Fibroblast of skin of right quadriceps (primary cell): ENCODE measurements around the gene DAPK1.

Experiments
- DNase-seq: peaks from one replicate; pipeline ENCODE4 v3.0.0-alpha.2; 2013

Gene DAPK1

GRCh38 chr9:87497604-87498045 is at the start of gene DAPK1:
Gene DAPK1, plus strand, starts transcription at chr9:87497867. Its CDS starts 1,211 bp downstream, at chr9:87499078.
- DNase-seq: peak; percentile 15

DNA sequence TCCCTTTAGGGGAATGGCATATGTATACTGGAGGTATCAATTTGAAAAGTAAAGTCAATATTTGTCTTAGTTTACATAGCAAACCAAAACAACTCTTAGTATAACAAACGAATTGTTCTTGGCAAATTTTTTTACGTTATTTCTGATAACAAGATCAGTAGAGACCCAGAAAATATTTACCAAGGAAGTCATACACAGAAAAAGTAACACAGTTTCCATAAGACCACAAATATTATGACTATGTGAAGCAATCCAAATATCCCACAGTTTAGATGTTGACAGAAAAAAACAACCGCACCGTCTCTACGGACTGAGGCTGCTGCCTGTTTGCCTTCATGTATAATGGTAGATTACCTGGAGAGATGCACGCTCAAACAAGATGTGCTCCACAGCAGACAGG is 46.5 kb upstream of the DAPK1 start:
- DNase-seq: no peak

DNA sequence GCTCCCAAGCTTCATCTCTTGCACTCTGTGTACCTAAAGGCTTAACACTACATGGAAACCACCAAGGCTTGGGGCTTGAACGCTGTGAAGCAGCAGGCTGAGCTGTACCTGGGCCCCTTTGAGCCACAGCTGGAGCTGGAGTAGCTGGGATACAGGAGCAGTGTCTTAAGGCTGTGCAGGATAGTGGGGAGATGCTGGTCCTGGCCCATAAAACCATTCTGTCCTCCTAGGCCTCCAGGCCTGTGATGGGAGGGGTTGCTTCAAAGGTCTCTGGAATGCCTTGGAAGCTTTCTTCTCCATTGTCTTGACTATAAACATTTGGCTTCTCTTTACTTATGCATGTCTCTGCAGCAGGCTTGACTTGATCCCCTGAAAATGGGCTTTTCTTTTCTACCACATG is 42.3 kb upstream of the DAPK1 start:
- no peak for DNase-seq

DNA sequence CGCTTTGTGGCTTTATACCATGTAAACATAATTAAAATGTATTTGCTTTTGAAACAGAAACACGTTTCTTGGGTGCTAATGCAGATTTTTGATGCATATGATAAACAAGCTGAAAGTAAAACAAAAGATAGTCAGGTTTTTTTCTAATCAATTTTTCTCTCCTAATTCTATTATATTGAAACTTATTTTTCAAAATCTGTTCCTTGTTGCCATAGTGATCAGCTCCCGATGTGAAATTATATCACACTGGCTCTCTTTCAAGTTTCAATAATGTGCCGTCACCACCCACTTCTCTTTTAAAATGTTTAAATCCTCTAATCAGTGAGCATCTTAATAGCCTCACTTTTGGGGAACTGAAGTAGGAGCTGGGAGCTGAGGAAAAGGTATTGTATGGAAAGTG is 36.4 kb upstream of the DAPK1 start:
- DNase-seq: no peak

DNA sequence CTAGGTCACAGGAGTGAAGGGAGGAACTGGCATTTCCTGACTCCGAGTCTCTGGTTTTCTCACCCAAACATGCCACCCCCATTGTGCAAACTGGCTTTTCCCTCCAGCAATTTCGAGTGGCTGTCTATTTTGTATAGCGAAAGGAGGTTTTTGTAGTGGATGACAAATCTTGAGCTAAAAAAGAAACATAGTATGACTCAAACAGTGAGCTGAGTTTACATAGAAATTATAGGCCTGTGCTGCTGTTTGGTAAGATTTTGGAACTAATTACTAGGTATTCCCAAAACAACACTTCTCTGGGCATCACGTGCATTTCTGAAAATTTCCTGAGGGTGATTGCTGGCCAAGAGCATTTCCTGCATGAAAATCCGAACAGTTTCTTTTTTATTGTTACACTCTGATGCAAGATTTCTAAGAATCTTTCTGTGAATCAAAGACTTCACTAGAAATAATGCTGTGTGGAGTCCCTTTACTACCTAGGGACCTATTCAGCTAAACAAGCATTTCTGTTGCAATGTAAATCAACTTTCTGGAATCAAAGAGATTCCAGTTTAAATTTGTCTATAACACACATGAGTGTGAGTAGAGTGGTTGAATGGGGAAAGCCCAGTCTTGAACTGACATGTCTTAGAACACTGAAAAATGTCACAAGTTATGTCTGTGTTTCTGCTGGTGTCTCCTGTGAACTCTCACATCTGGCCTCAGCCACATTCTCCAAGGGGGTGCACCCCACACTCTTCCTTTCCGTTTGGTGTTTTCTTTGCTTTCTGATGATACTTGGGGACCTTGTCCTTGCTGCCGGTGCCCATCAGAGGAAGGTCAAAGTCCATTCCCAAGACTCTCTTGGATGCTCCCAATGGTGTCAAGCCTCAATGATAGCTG is 33.3 kb upstream of the DAPK1 start:
- DNase-seq: peak; percentile 3

GRCh38 chr9:87464992-87465378 is 32.7 kb upstream of the DAPK1 start:
- no peak for DNase-seq

- DNase-seq: no peak
Observed at GRCh38 chr9:87465816-87466215, 31.9 kb upstream of the DAPK1 start.

GRCh38 chr9:87467187-87467586 is 30.5 kb upstream of the DAPK1 start:
- DNase-seq: no peak

- DNase-seq: no peak
Observed at GRCh38 chr9:87469793-87470465, 27.7 kb upstream of the DAPK1 start.

DNA sequence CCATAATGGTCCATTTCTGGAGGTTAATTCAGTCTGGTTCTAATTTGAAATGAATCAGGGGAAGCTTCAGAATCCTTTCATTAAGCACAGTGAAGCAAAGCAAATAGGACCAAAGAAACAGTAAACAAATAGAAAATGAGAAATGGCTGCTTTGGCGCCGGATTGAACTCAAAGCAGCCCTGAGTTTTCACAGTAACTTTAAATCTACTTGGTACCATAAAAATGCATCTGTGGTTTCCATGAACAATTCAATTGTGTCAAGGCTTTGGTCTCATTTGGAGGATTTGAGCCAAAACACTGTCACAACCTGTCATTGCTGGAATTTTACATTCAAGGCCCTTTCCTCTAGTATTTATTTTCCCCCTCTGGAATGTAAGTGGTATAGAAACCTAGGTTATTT is 25.9 kb upstream of the DAPK1 start:
- DNase-seq: no peak

GRCh38 chr9:87475463-87475862 is 22.2 kb upstream of the DAPK1 start:
- DNase-seq: no peak

DNA sequence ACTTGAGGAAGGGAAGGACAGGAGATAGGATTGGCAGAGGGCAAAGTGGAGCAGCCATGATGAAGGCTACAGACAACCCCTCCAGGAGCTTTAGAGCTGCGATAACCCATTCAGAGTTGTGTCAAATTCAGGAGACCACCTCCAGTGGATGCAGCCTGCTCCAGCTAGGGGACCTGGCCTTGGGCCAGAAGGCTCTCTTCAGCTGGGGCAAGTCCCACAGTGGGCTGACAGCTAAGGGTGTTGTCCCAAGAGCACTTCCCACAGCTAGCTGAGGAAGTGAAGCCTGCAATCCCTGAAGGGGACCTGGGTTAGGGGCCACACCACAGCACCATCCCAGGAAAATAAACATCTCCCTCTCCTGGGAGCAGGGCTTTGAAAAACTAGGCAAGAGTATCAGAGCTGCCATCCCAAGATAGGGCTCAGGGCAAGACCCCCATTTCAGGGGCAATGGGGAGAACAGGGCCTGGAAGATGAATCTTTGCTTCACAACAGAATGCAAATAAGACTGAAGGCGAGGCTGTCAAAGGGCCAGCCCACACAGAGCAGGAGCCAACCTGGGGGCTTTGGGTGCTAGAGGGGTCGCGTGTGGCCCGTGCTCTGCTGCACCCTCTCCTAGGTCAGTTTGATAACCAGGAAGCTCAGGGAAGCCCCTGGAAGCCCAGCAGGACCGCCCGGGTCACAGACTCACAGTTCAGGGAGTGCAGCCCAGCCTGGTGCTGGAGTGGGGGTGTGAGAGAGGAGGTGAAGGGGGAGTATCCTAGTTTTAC is 19.3 kb upstream of the DAPK1 start:
- no peak for DNase-seq

- no peak for DNase-seq
Observed at GRCh38 chr9:87479801-87480201, 17.9 kb upstream of the DAPK1 start.

GRCh38 chr9:87481890-87482855 is 15.5 kb upstream of the DAPK1 start:
- no peak for DNase-seq

DNA sequence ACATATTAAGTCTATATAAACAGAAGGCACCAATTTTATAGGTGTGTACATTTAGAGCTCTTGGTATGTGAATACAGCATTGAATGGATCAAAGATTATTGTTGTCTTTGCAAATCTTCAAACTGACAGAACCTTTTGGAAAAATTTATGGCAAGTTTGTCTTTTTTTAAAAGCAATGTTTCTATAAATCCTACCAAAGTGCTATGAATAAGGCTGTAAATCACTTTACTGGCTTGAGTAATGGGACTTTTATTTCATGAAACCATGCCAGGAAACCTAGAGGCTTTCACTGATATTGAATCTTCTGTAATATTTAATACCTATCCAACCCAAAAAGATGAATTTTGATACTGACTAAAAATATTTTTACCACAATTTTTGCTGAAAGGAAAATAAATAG is 7.4 kb upstream of the DAPK1 start:
- DNase-seq: no peak

DNA sequence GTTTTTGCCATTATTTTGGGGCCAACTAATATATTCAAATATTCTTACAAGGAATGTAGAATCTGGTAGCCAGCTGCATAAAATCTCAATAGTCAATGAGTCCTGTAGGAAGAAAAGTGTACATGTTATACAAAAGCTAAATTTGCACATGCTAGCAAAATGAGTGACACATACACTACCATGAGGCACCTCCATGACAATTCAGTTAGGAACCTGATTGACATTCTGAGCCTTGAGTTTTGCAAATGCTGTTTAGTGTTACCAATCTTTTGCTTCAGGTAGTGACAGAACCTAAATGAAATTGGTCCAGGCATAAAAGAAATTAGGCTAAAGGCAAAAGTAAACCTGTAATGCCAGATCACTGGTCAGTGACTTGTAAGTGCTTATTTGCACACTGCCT is 6.8 kb upstream of the DAPK1 start:
- no peak for DNase-seq

- no peak for DNase-seq
Observed at GRCh38 chr9:87491523-87491922, 6.1 kb upstream of the DAPK1 start.

GRCh38 chr9:87492642-87493041 is 5.0 kb upstream of the DAPK1 start:
- DNase-seq: no peak

DNA sequence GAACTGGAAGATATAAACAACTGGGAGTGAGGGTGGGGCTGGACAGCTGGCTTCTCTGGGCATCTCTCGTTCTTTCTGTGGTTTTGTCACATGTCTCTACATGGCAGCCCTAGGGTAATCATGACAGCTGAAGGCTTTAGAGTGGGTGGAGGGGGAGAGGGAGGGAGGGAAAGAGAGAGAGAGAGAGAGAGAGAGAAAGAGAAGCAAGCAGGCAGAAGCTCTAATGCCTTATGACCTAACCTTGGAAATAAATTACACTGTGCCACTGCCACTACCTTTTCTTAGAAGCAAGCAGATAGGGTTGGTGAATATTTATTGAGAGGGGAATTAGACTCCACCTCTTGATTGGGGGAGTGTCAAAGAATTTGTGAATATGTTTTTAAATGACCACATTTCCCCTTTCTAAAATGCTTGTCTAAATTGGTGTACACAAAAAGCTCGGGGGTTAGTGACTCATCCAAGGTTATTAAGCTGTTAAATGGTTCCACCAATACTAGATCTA is 2.6 kb upstream of the DAPK1 start:
- DNase-seq: no peak

- DNase-seq: no peak
Observed at GRCh38 chr9:87497080-87497603, 525 bp upstream of the DAPK1 start.

GRCh38 chr9:87498046-87498810 is 561 bp downstream of the DAPK1 start:
- DNase-seq: peak; percentile 28
